ENCODE measurements around the gene GPS1. TPM values are rescaled to one million over a fixed set of nuclear protein-coding genes. Genes with fewer than 3 reads are reported as not detected.

GPS1 gene
- total RNA-seq, 2 experiments from 2014 or later: 97.6 to 104 TPM

- no peaks in the 10 kb centered on the region for H3K9me3 Mint-ChIP-seq (ENCODE audit: insufficient read depth)
- H3K4me1 Mint-ChIP-seq (ENCODE audit: low read depth): peaks cover 9% of the 10 kb centered on the region
- no peaks in the 10 kb centered on the region for H3K36me3 Mint-ChIP-seq (ENCODE audit: low read depth)
- no peak overlapping the region for H3K27ac Mint-ChIP-seq
- no peak for DNase-seq
- H3K4me3 Mint-ChIP-seq: no peak overlapping the region
- CTCF ChIA-PET: interaction anchor here (1.9 to 2.1 kb wide), 2 partner anchors 10 to 50 kb away, joined by 5 read pairs; no protein-coding TSS in a partner anchor
- ATAC-seq: no peak
- POLR2A ChIA-PET: interaction anchor here (0.6 to 0.9 kb wide), 3 partner anchors 8 to 12 kb away, joined by 3 to 4 read pairs (median 3); no protein-coding TSS in a partner anchor
- no peaks in the 10 kb centered on the region for H3K27me3 Mint-ChIP-seq (ENCODE audit: low read depth)
Observed at GRCh38 chr17:82009413-82009812, 42.3 kb upstream of the GPS1 start.

- ATAC-seq (no peak), DNase-seq (no peak)
- H3K9me3 Mint-ChIP-seq (ENCODE audit: insufficient read depth): no peaks in the 10 kb centered on the region
- H3K4me1 Mint-ChIP-seq (ENCODE audit: low read depth): peaks cover 9% of the 10 kb centered on the region
- ChIA-PET CTCF (interaction anchor here (0.5 to 1.9 kb wide), 4 partner anchors 9 to 118 kb away, joined by 3 to 5 read pairs (median 3); partner anchors contain the start of gene DCXR), POLR2A (interaction anchor here (1.6 kb wide), 1 partner anchor 11 kb away, joined by 3 read pairs; no protein-coding TSS in a partner anchor)
- H3K4me3 Mint-ChIP-seq: no peak overlapping the region
- H3K27ac Mint-ChIP-seq: no peak overlapping the region
- no peaks in the 10 kb centered on the region for H3K27me3 Mint-ChIP-seq (ENCODE audit: low read depth)
- no peaks in the 10 kb centered on the region for H3K36me3 Mint-ChIP-seq (ENCODE audit: low read depth)
Observed at GRCh38 chr17:82010575-82011525, 40.8 kb upstream of the GPS1 start.

DNA sequence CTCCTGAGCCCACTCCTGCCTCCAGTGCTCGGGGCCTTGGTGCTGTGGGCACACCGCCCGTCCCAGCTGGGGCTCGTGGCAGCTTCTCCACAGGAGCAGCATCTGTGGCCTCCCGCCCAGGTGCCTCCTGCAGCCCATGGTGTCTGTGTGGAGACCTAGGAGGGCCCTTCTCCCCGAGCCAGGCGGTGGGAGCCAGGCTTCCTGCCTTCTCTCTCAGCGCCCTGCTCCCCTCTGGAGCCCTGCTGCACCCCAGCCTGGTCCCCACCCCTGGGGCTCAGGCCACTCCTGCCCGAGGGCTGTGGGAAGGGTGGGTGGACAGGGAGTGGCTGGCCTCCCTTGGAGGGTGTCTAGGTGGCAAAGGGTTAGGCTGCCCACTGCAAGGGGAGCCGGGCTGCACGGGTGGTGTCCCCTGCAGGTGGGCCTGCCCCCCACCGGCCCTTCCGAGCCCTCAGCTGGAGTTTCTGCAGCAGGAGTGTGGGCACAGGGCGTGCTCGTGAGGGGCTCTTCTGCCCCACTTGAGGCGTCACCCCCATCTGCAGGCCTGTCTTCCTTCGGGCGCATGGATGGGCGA lies 40.0 kb upstream of the GPS1 start:
- H3K27me3 Mint-ChIP-seq (ENCODE audit: low read depth): no peaks in the 10 kb centered on the region
- no peak for ATAC-seq
- H3K27ac Mint-ChIP-seq: no peak overlapping the region
- no peaks in the 10 kb centered on the region for H3K36me3 Mint-ChIP-seq (ENCODE audit: low read depth)
- peaks cover 9% of the 10 kb centered on the region for H3K4me1 Mint-ChIP-seq (ENCODE audit: low read depth)
- no peak for DNase-seq
- POLR2A ChIA-PET: interaction anchor here (1.6 kb wide), 1 partner anchor 10 kb away, joined by 3 read pairs; no protein-coding TSS in a partner anchor
- no peaks in the 10 kb centered on the region for H3K9me3 Mint-ChIP-seq (ENCODE audit: insufficient read depth)
- H3K4me3 Mint-ChIP-seq: no peak overlapping the region
- CTCF ChIA-PET: interaction anchor here (1.0 kb wide), 2 partner anchors 8 to 26 kb away, joined by 3 read pairs; partner anchors contain the start of gene DCXR

GRCh38 chr17:82012261-82012639 lies 39.4 kb upstream of the GPS1 start:
- DNase-seq (no peak), ATAC-seq (no peak)
- H3K27ac Mint-ChIP-seq: no peak overlapping the region
- H3K4me1 Mint-ChIP-seq (ENCODE audit: low read depth): peaks cover 9% of the 10 kb centered on the region
- H3K27me3 Mint-ChIP-seq (ENCODE audit: low read depth): no peaks in the 10 kb centered on the region
- no peaks in the 10 kb centered on the region for H3K9me3 Mint-ChIP-seq (ENCODE audit: insufficient read depth)
- H3K4me3 Mint-ChIP-seq: no peak overlapping the region
- no peaks in the 10 kb centered on the region for H3K36me3 Mint-ChIP-seq (ENCODE audit: low read depth)
- POLR2A ChIA-PET: no interaction called here
- CTCF ChIA-PET: interaction anchor here (1.7 kb wide), 1 partner anchor 53 kb away, joined by 5 read pairs; no protein-coding TSS in a partner anchor

DNA sequence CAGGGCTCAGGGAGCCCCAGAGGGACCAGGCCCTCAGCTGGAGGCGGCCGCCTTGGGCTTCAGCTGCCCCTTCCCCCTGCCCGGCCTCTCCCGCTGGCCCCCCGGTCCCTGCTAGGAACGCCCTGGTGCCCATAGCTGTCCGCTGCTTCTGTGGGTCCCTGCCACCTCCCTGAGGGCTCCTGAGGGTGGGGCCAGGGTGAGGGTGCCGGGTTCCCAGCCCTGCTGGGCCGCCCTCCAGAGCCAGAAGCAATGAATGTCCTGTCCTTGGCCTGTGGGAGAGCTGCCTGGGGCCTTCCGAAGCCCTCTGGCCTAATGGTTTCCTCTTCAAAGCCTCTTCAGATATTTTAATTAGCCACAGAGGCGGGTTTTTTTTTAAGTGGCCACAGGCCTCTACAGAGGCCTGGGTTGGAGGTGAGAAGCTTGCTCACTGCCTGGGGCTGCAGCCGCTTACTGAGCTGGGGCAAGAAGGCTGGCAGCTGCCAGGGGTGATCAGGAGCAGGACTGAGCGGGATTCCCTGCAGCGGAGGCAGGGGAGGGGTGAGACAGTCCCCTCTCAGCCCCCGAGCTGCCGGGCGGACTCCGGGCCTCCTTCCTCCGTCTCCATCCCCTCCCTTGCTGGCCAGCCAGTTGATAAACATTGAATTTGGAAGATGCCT lies 38.9 kb upstream of the GPS1 start:
- H3K27me3 Mint-ChIP-seq (ENCODE audit: low read depth): no peaks in the 10 kb centered on the region
- no peaks in the 10 kb centered on the region for H3K9me3 Mint-ChIP-seq (ENCODE audit: insufficient read depth)
- ATAC-seq: no peak
- no peaks in the 10 kb centered on the region for H3K36me3 Mint-ChIP-seq (ENCODE audit: low read depth)
- H3K27ac Mint-ChIP-seq: no peak overlapping the region
- CTCF ChIA-PET: interaction anchor here (1.7 kb wide), 1 partner anchor 53 kb away, joined by 5 read pairs; no protein-coding TSS in a partner anchor
- POLR2A ChIA-PET: no interaction called here
- H3K4me1 Mint-ChIP-seq (ENCODE audit: low read depth): peaks cover 9% of the 10 kb centered on the region
- no peak overlapping the region for H3K4me3 Mint-ChIP-seq
- DNase-seq: no peak

GRCh38 chr17:82013341-82013740 lies 38.4 kb upstream of the GPS1 start:
- H3K4me1 Mint-ChIP-seq (ENCODE audit: low read depth): peaks cover 7% of the 10 kb centered on the region
- H3K4me3 Mint-ChIP-seq: no peak overlapping the region
- CTCF ChIA-PET: interaction anchor here (1.7 kb wide), 1 partner anchor 54 kb away, joined by 5 read pairs; no protein-coding TSS in a partner anchor
- H3K36me3 Mint-ChIP-seq (ENCODE audit: low read depth): no peaks in the 10 kb centered on the region
- ATAC-seq: no peak
- no peaks in the 10 kb centered on the region for H3K9me3 Mint-ChIP-seq (ENCODE audit: insufficient read depth)
- DNase-seq: no peak
- POLR2A ChIA-PET: no interaction called here
- H3K27ac Mint-ChIP-seq: no peak overlapping the region
- no peaks in the 10 kb centered on the region for H3K27me3 Mint-ChIP-seq (ENCODE audit: low read depth)

DNA sequence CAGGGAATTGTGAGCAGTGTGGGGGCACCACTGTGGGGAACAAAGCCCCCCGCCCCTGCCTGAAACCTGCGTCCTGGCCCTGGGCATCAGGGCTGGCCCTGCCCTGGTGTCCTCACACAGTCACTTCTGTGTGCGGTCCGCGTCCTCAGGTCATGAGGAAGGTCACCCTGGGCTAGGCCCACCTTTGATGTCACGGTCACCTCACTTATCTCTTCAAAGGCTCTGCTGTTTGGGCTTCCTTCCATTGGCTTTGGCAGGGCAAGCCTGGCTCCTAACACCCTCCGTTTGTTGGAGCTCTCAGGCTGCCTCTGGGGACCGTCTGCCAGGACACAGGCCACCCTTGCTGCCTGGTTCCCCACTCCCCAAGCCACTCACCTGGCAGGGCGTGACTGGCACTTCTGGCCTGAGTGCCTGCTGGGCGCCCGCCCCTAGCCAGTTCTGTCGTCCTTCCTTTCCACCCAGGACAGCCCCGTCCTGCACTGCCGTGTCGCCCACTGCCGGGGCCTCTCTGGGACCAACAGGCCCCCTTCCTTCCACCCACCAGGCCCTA lies 37.9 kb upstream of the GPS1 start:
- Mint-ChIP-seq H3K27me3 (ENCODE audit: low read depth) (no peaks in the 10 kb centered on the region), H3K9me3 (ENCODE audit: insufficient read depth) (no peaks in the 10 kb centered on the region), H3K4me3 (no peak overlapping the region), H3K36me3 (ENCODE audit: low read depth) (peaks cover 5% of the 10 kb centered on the region), H3K27ac (no peak overlapping the region), H3K4me1 (ENCODE audit: low read depth) (peaks cover 7% of the 10 kb centered on the region)
- POLR2A ChIA-PET: no interaction called here
- DNase-seq (no peak), ATAC-seq (no peak)
- CTCF ChIA-PET: interaction anchor here (1.7 kb wide), 1 partner anchor 54 kb away, joined by 5 read pairs; no protein-coding TSS in a partner anchor

- DNase-seq: no peak
- Mint-ChIP-seq H3K36me3 (ENCODE audit: low read depth) (peaks cover 7% of the 10 kb centered on the region), H3K4me1 (ENCODE audit: low read depth) (peaks cover 4% of the 10 kb centered on the region), H3K27ac (no peak overlapping the region), H3K4me3 (no peak overlapping the region), H3K27me3 (ENCODE audit: low read depth) (no peaks in the 10 kb centered on the region), H3K9me3 (ENCODE audit: insufficient read depth) (no peaks in the 10 kb centered on the region)
- CTCF ChIA-PET: no interaction called here
- POLR2A ChIA-PET: no interaction called here
- no peak for ATAC-seq
Observed at GRCh38 chr17:82014432-82014831, 37.3 kb upstream of the GPS1 start.

GRCh38 chr17:82014971-82015310 lies 36.8 kb upstream of the GPS1 start:
- Mint-ChIP-seq H3K9me3 (ENCODE audit: insufficient read depth) (no peaks in the 10 kb centered on the region), H3K4me1 (ENCODE audit: low read depth) (no peaks in the 10 kb centered on the region), H3K4me3 (no peak overlapping the region), H3K27ac (no peak overlapping the region), H3K36me3 (ENCODE audit: low read depth) (peaks cover 7% of the 10 kb centered on the region), H3K27me3 (ENCODE audit: low read depth) (no peaks in the 10 kb centered on the region)
- ChIA-PET CTCF (no interaction called here), POLR2A (no interaction called here)
- ATAC-seq (no peak), DNase-seq (no peak)

DNA sequence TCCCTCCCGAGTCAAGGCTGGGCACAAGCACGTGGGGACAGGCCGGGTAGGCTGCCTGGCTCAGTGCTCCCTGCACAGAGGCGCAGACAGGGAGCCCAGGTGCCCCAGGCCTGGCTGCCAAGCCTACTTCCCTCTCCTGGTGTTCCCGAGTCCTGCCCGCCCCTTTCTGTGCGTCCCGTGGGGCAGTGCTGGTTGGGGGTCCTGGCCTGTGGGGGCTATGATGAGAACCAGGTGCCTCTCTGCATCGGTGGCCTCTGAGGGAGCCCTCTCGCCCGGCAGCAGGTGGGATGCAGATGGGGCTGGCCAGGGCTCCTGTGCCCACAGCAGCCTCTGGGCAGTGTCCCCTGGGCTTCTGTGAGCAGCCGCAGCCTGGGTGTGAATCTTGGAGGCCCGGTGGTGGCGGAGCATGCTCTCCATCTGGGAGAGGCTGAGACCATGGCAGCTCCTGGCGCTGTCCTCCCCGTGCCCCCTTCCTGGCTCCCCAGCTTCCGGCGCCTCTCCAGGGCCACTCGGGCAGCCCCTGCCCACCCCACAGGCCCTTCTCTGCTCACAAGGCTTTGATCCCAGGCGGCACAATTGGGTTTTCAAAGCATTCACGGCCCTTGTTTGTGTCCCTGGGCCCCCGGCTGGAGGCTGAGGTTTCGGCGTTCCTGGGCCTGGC lies 36.3 kb upstream of the GPS1 start:
- Mint-ChIP-seq H3K4me3 (no peak overlapping the region), H3K27me3 (ENCODE audit: low read depth) (no peaks in the 10 kb centered on the region), H3K4me1 (ENCODE audit: low read depth) (peaks cover 2% of the 10 kb centered on the region), H3K27ac (no peak overlapping the region), H3K9me3 (ENCODE audit: insufficient read depth) (no peaks in the 10 kb centered on the region), H3K36me3 (ENCODE audit: low read depth) (peaks cover 7% of the 10 kb centered on the region)
- ChIA-PET POLR2A (interaction anchor here (1.0 kb wide), 1 partner anchor 123 kb away, joined by 3 read pairs; no protein-coding TSS in a partner anchor), CTCF (interaction anchor here (2.7 kb wide), 1 partner anchor 56 kb away, joined by 14 read pairs; no protein-coding TSS in a partner anchor)
- DNase-seq: no peak
- ATAC-seq: no peak

All from activated CD8-positive, alpha-beta T cell treated with anti-CD3 and anti-CD28 coated beads, Interleukin-2, amount 10 ng/mL, durations not matched to agents 7 days and 5 days (primary cell).